KG1 (cell line): ENCODE results near the gene SPHK1.
A peak's percentile ranks its signal among the peaks of the same experiment; 100 is the strongest.

Experiments
- DNase-seq: peaks from one replicate; lab custom pipeline; 2025; lab: John Stamatoyannopoulos, UW

Gene SPHK1

GRCh38 chr17:76384987-76385891, 830 bp downstream of the SPHK1 start:
- no peak for DNase-seq

- DNase-seq = peak; percentile 70
Measured at GRCh38 chr17:76385892-76386786, 1.7 kb downstream of the SPHK1 start.

GRCh38 chr17:76386966-76387765, 2.8 kb downstream of the SPHK1 start:
- no peak for DNase-seq

GRCh38 chr17:76388966-76389888, 4.8 kb downstream of the SPHK1 start:
- DNase-seq = no peak

- no peak for DNase-seq
Measured at GRCh38 chr17:76390003-76390421, 5.6 kb downstream of the SPHK1 start.

GRCh38 chr17:76391200-76391715, 6.8 kb downstream of the SPHK1 start:
- DNase-seq = no peak

- no peak for DNase-seq
Measured at GRCh38 chr17:76394166-76394565, 9.8 kb downstream of the SPHK1 start.

- DNase-seq = no peak
Measured at GRCh38 chr17:76395980-76396379, 11.6 kb downstream of the SPHK1 start.

GRCh38 chr17:76397184-76397583, 12.8 kb downstream of the SPHK1 start:
- no peak for DNase-seq

- peak; percentile 14 for DNase-seq
Measured at GRCh38 chr17:76397687-76398522, 13.5 kb downstream of the SPHK1 start.

GRCh38 chr17:76398523-76399174, 14.2 kb downstream of the SPHK1 start:
- DNase-seq = no peak

GRCh38 chr17:76399175-76400172, 15.1 kb downstream of the SPHK1 start:
- DNase-seq = no peak

- DNase-seq = no peak
Measured at GRCh38 chr17:76402711-76403110, 18.3 kb downstream of the SPHK1 start.

- DNase-seq = no peak
Measured at GRCh38 chr17:76404256-76404655, 19.8 kb downstream of the SPHK1 start.

GRCh38 chr17:76404976-76405563, 20.7 kb downstream of the SPHK1 start:
- no peak for DNase-seq

GRCh38 chr17:76405607-76405966, 21.2 kb downstream of the SPHK1 start:
- DNase-seq = no peak

- DNase-seq = no peak
Measured at GRCh38 chr17:76405967-76406647, 21.7 kb downstream of the SPHK1 start.
